K562 (cell line): ENCODE data around the gene MBD6. TPM values are rescaled to one million over a fixed set of nuclear protein-coding genes. Genes with fewer than 3 reads are reported as not detected.

Experiments used
- ATF1 ChIP-seq, 2 experiments: fragments of 450-650 bp in 1 of 2; IDR thresholded peaks; 2 replicates each; pipeline ENCODE4 v1.6.1; 2016; ENCODE audit warnings: missing compliant biosample characterization in 1 of 2, missing genetic modification characterization in 1 of 2
- CEBPB ChIP-seq: fragments of 450-650 bp; IDR thresholded peaks from 2 replicates; pipeline ENCODE4 v1.6.1; 2016; ENCODE audit warnings: missing genetic modification characterization, missing compliant biosample characterization
- DACH1 ChIP-seq: fragments of 450-650 bp; IDR thresholded peaks from 2 replicates; pipeline ENCODE4 v1.6.1; 2018; ENCODE audit not compliant: partially characterized antibody
- FOXA3 ChIP-seq, 2 experiments: fragments of 450-650 bp in 1 of 2; sonication (generic) in 1 of 2; formaldehyde crosslinking; IDR thresholded peaks in 1 of 2; conservative IDR thresholded peaks in 1 of 2; 2 replicates each; pipeline versions ENCODE4 v1.4.0 to v1.8.0; 2020 to 2022; ENCODE audit warnings: mild to moderate bottlenecking in 2 of 2, missing genetic modification reagents in 1 of 2
- ID3 ChIP-seq, 2 experiments: fragments of 250-450 bp in 1 of 2; fragments of 450-650 bp in 1 of 2; sonication (Bioruptor Pico) in 1 of 2; IDR thresholded peaks; 2 replicates each; pipeline versions ENCODE4 v1.6.1 to v1.8.0; 2016 to 2021; ENCODE audit warnings: mild to moderate bottlenecking in 2 of 2, moderate library complexity in 2 of 2, missing compliant biosample characterization in 1 of 2, missing genetic modification characterization in 1 of 2
- JUND ChIP-seq, 2 experiments: IDR thresholded peaks; 2 replicates in 1 of 2; 3 replicates in 1 of 2; pipeline ENCODE4 v1.6.1; 2011; ENCODE audit warnings: borderline replicate concordance in 2 of 2, low read depth in 2 of 2, low read length in 2 of 2, improper control_type of control experiment in 1 of 2, missing biosample characterization in 1 of 2, missing genetic modification characterization in 1 of 2, missing genetic modification reagents in 1 of 2
- MBD2 ChIP-seq: sonication (generic); IDR thresholded peaks from 2 replicates; pipeline ENCODE4 v1.6.1; 2016; ENCODE audit warnings: low read depth, borderline replicate concordance
- SRSF1 ChIP-seq: fragments of 200-400 bp; formaldehyde crosslinking; IDR thresholded peaks from 2 replicates; pipeline ENCODE4 v1.6.1; 2017; ENCODE audit warnings: mild to moderate bottlenecking, low read depth, low read length, moderate library complexity
- TEAD4 ChIP-seq, 2 experiments: sonication (generic) in 1 of 2; formaldehyde crosslinking in 1 of 2; IDR thresholded peaks; 2 replicates each; pipeline versions ENCODE4 v1.6.1 to v1.8.0; 2012 to 2022; ENCODE audit warnings: borderline replicate concordance in 1 of 2, inconsistent platforms in 1 of 2, low read length in 1 of 2, mild to moderate bottlenecking in 1 of 2, missing genetic modification reagents in 1 of 2
- ZNF717 ChIP-seq: fragments of 250-450 bp; sonication (Bioruptor Pico); IDR thresholded peaks from 2 replicates; pipeline ENCODE4 v1.5.0; 2021
- polyA plus RNA-seq, 8 experiments: library from polyadenylated mRNA; depleted of rRNA in 4 of 8; stranded (reverse) in 5 of 8; unstranded in 3 of 8; fragments of >200 nt; fragmentation: Nextera tagmentation in 2 of 8; fragmentation: Illumina TruSeq in 1 of 8; extraction: Ambion mirVana in 2 of 8; extraction: Trizol in 1 of 8; gene quantifications; 2 replicates each; pipeline versions ENCODE4 v1.2.1 to v1.2.3, GENCODE V29; 2011 to 2014; ENCODE audit warnings: inconsistent platforms in 1 of 8, missing spikeins in 1 of 8
- total RNA-seq, 7 experiments: library from RNA; depleted of rRNA in 6 of 7; stranded (reverse); fragments of >200 nt in 6 of 7; fragmentation: Illumina TruSeq in 2 of 7; extraction: Trizol in 2 of 7; gene quantifications; 2 replicates each; pipeline versions ENCODE4 v1.2.1 to v1.2.3, GENCODE V29; 2011 to 2021; ENCODE audit warnings: low replicate concordance in 1 of 7
- TF ChIP-seq, protein P1 (sequence below): fragments of 450-650 bp; IDR thresholded peaks from 2 replicates; pipeline ENCODE4 v1.6.1; 2016; ENCODE audit warnings: mild to moderate bottlenecking
- TF ChIP-seq, protein P2 (sequence below), 2 experiments: fragments of 450-650 bp; IDR thresholded peaks; 2 replicates each; pipeline ENCODE4 v1.6.1; 2018; ENCODE audit warnings: mild to moderate bottlenecking in 2 of 2, low read depth in 1 of 2; ENCODE audit not compliant: partially characterized antibody in 2 of 2
- TF ChIP-seq, protein P3 (sequence below): fragments of 200-800 bp; sonication (Bioruptor generic); IDR thresholded peaks from 2 replicates; pipeline ENCODE4 v1.6.1; 2017; ENCODE audit warnings: missing genetic modification characterization, missing compliant biosample characterization
- TF ChIP-seq, protein P4 (sequence below): fragments of 250-450 bp; sonication (Bioruptor Pico); IDR thresholded peaks from 2 replicates; pipeline ENCODE4 v1.4.0; 2020; ENCODE audit warnings: borderline replicate concordance

MBD6 gene
- total and polyA plus RNA-seq, 9 of the 15 experiments (the other 6 are each of a cell fraction or from before 2014, with no cell fraction given): 2.0 to 54.8 (median 3.8) TPM

GRCh38 chr12:57547288-57548012, 24.8 kb downstream of the MBD6 start (continued):
- TF ChIP-seq SRSF1 (no peak), ZNF717 (CRISPR knock-in tag) (0 out of 2 replicates have a peak, but pooled peaks have one; percentile 41), FOXA3 (CRISPR knock-in tag; conservative IDR thresholded peaks at IDR 0.05 in 1 of 2, IDR thresholded peaks at IDR 0.05 in 1 of 2) (no peak), ATF1 (CRISPR knock-in tag; IDR thresholded peaks at IDR 0.05) (no peak), ATF1 (tag; IDR thresholded peaks at IDR 0.05) (peak; percentile 92), MBD2 (peak; percentile 81), DACH1 (no peak), ID3 (CRISPR knock-in tag; IDR thresholded peaks at IDR 0.05) (no peak), ID3 (tag; IDR thresholded peaks at IDR 0.05) (no peak), JUND (IDR thresholded peaks at IDR 0.05; ENCODE audit: borderline replicate concordance, low read depth, low read length) (peak; percentile 93), JUND (tag; IDR thresholded peaks at IDR 0.05; ENCODE audit: borderline replicate concordance, low read depth, low read length) (peak; percentile 92; the same call in 2 of the 3 replicates), TEAD4 (IDR thresholded peaks at IDR 0.05; ENCODE audit: low read length) (no peak; the same call in 1 of the 2 replicates), TEAD4 (CRISPR knock-in tag; IDR thresholded peaks at IDR 0.05; ENCODE audit: borderline replicate concordance) (no peak), CEBPB (tag) (0 out of 2 replicates have a peak, but pooled peaks have one; percentile 47)
- TF ChIP-seq, protein P1, sequence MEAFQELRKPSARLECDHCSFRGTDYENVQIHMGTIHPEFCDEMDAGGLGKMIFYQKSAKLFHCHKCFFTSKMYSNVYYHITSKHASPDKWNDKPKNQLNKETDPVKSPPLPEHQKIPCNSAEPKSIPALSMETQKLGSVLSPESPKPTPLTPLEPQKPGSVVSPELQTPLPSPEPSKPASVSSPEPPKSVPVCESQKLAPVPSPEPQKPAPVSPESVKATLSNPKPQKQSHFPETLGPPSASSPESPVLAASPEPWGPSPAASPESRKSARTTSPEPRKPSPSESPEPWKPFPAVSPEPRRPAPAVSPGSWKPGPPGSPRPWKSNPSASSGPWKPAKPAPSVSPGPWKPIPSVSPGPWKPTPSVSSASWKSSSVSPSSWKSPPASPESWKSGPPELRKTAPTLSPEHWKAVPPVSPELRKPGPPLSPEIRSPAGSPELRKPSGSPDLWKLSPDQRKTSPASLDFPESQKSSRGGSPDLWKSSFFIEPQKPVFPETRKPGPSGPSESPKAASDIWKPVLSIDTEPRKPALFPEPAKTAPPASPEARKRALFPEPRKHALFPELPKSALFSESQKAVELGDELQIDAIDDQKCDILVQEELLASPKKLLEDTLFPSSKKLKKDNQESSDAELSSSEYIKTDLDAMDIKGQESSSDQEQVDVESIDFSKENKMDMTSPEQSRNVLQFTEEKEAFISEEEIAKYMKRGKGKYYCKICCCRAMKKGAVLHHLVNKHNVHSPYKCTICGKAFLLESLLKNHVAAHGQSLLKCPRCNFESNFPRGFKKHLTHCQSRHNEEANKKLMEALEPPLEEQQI: no peak
- TF ChIP-seq, protein P2, sequence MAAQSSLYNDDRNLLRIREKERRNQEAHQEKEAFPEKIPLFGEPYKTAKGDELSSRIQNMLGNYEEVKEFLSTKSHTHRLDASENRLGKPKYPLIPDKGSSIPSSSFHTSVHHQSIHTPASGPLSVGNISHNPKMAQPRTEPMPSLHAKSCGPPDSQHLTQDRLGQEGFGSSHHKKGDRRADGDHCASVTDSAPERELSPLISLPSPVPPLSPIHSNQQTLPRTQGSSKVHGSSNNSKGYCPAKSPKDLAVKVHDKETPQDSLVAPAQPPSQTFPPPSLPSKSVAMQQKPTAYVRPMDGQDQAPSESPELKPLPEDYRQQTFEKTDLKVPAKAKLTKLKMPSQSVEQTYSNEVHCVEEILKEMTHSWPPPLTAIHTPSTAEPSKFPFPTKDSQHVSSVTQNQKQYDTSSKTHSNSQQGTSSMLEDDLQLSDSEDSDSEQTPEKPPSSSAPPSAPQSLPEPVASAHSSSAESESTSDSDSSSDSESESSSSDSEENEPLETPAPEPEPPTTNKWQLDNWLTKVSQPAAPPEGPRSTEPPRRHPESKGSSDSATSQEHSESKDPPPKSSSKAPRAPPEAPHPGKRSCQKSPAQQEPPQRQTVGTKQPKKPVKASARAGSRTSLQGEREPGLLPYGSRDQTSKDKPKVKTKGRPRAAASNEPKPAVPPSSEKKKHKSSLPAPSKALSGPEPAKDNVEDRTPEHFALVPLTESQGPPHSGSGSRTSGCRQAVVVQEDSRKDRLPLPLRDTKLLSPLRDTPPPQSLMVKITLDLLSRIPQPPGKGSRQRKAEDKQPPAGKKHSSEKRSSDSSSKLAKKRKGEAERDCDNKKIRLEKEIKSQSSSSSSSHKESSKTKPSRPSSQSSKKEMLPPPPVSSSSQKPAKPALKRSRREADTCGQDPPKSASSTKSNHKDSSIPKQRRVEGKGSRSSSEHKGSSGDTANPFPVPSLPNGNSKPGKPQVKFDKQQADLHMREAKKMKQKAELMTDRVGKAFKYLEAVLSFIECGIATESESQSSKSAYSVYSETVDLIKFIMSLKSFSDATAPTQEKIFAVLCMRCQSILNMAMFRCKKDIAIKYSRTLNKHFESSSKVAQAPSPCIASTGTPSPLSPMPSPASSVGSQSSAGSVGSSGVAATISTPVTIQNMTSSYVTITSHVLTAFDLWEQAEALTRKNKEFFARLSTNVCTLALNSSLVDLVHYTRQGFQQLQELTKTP (IDR thresholded peaks at IDR 0.05; ENCODE audit: low read depth in 1 of 2, partially characterized antibody in 2 of 2): peak in 1 of 2 experiments; percentile 85
- TF ChIP-seq, protein P3, sequence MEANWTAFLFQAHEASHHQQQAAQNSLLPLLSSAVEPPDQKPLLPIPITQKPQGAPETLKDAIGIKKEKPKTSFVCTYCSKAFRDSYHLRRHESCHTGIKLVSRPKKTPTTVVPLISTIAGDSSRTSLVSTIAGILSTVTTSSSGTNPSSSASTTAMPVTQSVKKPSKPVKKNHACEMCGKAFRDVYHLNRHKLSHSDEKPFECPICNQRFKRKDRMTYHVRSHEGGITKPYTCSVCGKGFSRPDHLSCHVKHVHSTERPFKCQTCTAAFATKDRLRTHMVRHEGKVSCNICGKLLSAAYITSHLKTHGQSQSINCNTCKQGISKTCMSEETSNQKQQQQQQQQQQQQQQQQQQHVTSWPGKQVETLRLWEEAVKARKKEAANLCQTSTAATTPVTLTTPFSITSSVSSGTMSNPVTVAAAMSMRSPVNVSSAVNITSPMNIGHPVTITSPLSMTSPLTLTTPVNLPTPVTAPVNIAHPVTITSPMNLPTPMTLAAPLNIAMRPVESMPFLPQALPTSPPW (CRISPR knock-in tag): peak; percentile 51
- TF ChIP-seq, protein P4, sequence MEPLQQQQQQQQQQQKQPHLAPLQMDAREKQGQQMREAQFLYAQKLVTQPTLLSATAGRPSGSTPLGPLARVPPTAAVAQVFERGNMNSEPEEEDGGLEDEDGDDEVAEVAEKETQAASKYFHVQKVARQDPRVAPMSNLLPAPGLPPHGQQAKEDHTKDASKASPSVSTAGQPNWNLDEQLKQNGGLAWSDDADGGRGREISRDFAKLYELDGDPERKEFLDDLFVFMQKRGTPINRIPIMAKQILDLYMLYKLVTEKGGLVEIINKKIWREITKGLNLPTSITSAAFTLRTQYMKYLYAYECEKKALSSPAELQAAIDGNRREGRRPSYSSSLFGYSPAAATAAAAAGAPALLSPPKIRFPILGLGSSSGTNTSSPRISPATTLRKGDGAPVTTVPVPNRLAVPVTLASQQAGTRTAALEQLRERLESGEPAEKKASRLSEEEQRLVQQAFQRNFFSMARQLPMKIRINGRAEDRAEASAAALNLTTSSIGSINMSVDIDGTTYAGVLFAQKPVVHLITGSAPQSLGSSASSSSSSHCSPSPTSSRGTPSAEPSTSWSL (CRISPR knock-in tag): no peak
